HepG2 (cell line): ENCODE results near the gene COA5. TPM values are rescaled to one million over a fixed set of nuclear protein-coding genes. Genes with fewer than 3 reads are reported as not detected.
A peak's percentile ranks its signal among the peaks of the same experiment; 100 is the strongest.

Experiments used
- ARHGAP35 ChIP-seq: sonication (generic); formaldehyde crosslinking; IDR thresholded peaks from 2 replicates; pipeline ENCODE4 v1.9.0; 2022; ENCODE audit warnings: mild to moderate bottlenecking, inconsistent platforms, moderate library complexity, missing genetic modification reagents, borderline replicate concordance
- EP300 ChIP-seq, 3 experiments: sonication (generic) in 1 of 3; formaldehyde crosslinking in 1 of 3; IDR thresholded peaks; 2 replicates each; pipeline versions ENCODE4 v1.5.1 to v1.6.1; 2011 to 2020; ENCODE audit warnings: low read depth in 2 of 3, low read length in 2 of 3, borderline replicate concordance in 1 of 3, improper control_type of control experiment in 1 of 3, mild to moderate bottlenecking in 1 of 3, missing genetic modification reagents in 1 of 3, moderate library complexity in 1 of 3
- HOXA3 ChIP-seq: sonication (generic); formaldehyde crosslinking; IDR thresholded peaks from 2 replicates; pipeline ENCODE4 v1.5.0; 2020; ENCODE audit warnings: missing genetic modification reagents
- KAT8 ChIP-seq: IDR thresholded peaks from 2 replicates; pipeline ENCODE4 v1.6.1; 2016; ENCODE audit warnings: missing genetic modification reagents, missing compliant biosample characterization
- NKX3-1 ChIP-seq: sonication (generic); formaldehyde crosslinking; IDR thresholded peaks from 2 replicates; pipeline ENCODE4 v1.5.0; 2020; ENCODE audit warnings: missing genetic modification reagents
- PATZ1 ChIP-seq: sonication (generic); formaldehyde crosslinking; IDR thresholded peaks from 2 replicates; pipeline ENCODE4 v1.4.0; 2020; ENCODE audit warnings: missing genetic modification reagents
- PBX3 ChIP-seq: sonication (generic); formaldehyde crosslinking; IDR thresholded peaks from 2 replicates; pipeline ENCODE4 v1.8.1; 2023; ENCODE audit warnings: missing genetic modification reagents, inconsistent platforms, borderline replicate concordance
- SPEN ChIP-seq: sonication (generic); formaldehyde crosslinking; IDR thresholded peaks from 2 replicates; pipeline ENCODE4 v1.5.1; 2020; ENCODE audit warnings: low read depth, mild to moderate bottlenecking, missing genetic modification reagents
- polyA plus RNA-seq, 8 experiments: library from polyadenylated mRNA; depleted of rRNA in 3 of 8; stranded (reverse) in 7 of 8; unstranded in 1 of 8; fragments of >200 nt; fragmentation: Illumina TruSeq in 4 of 8; extraction: Trizol in 4 of 8; gene quantifications; 2 replicates each; pipeline versions ENCODE4 v1.2.1 to v1.2.3, GENCODE V29; 2011 to 2016; ENCODE audit warnings: low read depth in 4 of 8, missing spikeins in 1 of 8, mixed read lengths in 1 of 8; ENCODE audit not compliant: insufficient read depth in 1 of 8
- total RNA-seq, 5 experiments: library from RNA; depleted of rRNA; stranded (reverse); fragments of >200 nt; fragmentation: Illumina TruSeq; extraction: Trizol; gene quantifications; 2 replicates each; pipeline ENCODE4 v1.2.3, GENCODE V29; 2016; ENCODE audit warnings: low read depth in 1 of 5
- TF ChIP-seq, protein P1 (sequence below): sonication (generic); formaldehyde crosslinking; IDR thresholded peaks from 2 replicates; pipeline ENCODE4 v1.5.0; 2020; ENCODE audit warnings: mild to moderate bottlenecking, missing genetic modification reagents
- TF ChIP-seq, protein P2 (sequence below): sonication (generic); formaldehyde crosslinking; IDR thresholded peaks from 2 replicates; pipeline ENCODE4 v1.9.0; 2021; ENCODE audit warnings: missing genetic modification reagents, mild to moderate bottlenecking, borderline replicate concordance
- TF ChIP-seq, protein P3 (sequence below): sonication (generic); formaldehyde crosslinking; IDR thresholded peaks from 2 replicates; pipeline ENCODE4 v1.4.0; 2020; ENCODE audit warnings: missing genetic modification reagents
- TF ChIP-seq, protein P4 (sequence below): sonication (generic); formaldehyde crosslinking; IDR thresholded peaks from 2 replicates; pipeline ENCODE4 v1.4.0; 2020; ENCODE audit warnings: low read depth, missing genetic modification reagents

COA5 gene
- total and polyA plus RNA-seq, 2 of the 13 experiments (the other 11 are each of a cell fraction or from before 2014, with no cell fraction given) = 43.6 to 64.5 TPM

DNA sequence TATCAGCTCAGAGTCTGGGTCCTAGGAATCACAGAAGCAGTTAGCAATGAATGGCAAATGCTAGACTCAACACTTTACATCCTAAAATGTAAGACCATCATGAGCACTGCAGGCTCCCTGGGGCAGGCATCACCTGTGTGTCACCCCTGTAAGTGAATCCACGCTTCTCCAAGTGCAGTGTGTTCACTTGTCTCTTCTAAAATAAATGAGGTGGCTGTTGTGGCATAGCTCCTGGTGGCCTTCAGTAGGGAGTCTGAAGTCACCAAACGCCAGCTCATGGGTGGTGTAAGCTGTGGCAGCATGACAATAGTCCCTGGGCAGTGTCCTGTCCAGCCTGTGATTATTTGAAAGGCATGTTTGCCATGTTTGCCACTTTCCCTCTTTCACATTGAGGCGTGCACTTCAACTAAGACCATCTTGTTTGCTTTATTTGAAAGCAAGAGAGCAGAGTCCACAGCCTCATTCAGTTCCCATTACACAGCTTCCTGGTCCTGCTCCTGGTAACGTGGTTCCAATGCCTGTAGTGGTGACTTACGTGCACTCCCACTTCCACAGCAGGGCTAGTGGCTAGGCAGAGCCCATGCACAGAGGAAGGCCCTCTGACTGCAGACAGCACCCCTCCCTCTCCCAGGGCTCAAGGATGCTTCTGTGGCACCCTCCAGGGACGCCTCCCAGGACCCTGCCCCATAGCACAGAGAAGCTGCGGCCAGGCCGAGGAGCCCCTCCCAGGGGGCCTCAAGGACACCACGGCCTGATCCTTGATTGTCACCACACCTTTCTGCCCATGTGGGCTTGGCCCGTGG lies 24.3 kb downstream of the COA5 start (continued):
- TF ChIP-seq EP300 (IDR thresholded peaks at IDR 0.05; ENCODE audit: low read depth in 2 of 2, low read length in 2 of 2) (0 out of 4 replicates have a peak, but pooled peaks of 1 of the 2 experiments have one; percentile 57), EP300 (CRISPR knock-in tag; IDR thresholded peaks at IDR 0.05; ENCODE audit: borderline replicate concordance) (peak; percentile 55; the same call in 1 of the 2 replicates), PATZ1 (CRISPR knock-in tag) (peak; percentile 45; the same call in 1 of the 2 replicates), SPEN (CRISPR knock-in tag) (peak; percentile 71; the same call in 1 of the 2 replicates), HOXA3 (CRISPR knock-in tag) (peak; percentile 84), KAT8 (CRISPR knock-in tag) (peak; percentile 89), ARHGAP35 (CRISPR knock-in tag) (no peak), NKX3-1 (CRISPR knock-in tag) (no peak), PBX3 (CRISPR knock-in tag) (no peak)
- TF ChIP-seq, protein P1, sequence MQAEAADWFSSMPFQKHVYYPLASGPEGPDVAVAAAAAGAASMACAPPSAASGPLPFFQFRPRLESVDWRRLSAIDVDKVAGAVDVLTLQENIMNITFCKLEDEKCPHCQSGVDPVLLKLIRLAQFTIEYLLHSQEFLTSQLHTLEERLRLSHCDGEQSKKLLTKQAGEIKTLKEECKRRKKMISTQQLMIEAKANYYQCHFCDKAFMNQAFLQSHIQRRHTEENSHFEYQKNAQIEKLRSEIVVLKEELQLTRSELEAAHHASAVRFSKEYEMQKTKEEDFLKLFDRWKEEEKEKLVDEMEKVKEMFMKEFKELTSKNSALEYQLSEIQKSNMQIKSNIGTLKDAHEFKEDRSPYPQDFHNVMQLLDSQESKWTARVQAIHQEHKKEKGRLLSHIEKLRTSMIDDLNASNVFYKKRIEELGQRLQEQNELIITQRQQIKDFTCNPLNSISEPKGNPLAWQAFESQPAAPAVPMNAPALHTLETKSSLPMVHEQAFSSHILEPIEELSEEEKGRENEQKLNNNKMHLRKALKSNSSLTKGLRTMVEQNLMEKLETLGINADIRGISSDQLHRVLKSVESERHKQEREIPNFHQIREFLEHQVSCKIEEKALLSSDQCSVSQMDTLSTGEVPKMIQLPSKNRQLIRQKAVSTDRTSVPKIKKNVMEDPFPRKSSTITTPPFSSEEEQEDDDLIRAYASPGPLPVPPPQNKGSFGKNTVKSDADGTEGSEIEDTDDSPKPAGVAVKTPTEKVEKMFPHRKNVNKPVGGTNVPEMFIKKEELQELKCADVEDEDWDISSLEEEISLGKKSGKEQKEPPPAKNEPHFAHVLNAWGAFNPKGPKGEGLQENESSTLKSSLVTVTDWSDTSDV = 0 out of 2 replicates have a peak, but pooled peaks have one; percentile 39
- TF ChIP-seq, protein P2, sequence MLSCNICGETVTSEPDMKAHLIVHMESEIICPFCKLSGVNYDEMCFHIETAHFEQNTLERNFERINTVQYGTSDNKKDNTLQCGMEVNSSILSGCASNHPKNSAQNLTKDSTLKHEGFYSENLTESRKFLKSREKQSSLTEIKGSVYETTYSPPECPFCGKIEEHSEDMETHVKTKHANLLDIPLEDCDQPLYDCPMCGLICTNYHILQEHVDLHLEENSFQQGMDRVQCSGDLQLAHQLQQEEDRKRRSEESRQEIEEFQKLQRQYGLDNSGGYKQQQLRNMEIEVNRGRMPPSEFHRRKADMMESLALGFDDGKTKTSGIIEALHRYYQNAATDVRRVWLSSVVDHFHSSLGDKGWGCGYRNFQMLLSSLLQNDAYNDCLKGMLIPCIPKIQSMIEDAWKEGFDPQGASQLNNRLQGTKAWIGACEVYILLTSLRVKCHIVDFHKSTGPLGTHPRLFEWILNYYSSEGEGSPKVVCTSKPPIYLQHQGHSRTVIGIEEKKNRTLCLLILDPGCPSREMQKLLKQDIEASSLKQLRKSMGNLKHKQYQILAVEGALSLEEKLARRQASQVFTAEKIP = no peak
- TF ChIP-seq, protein P3, sequence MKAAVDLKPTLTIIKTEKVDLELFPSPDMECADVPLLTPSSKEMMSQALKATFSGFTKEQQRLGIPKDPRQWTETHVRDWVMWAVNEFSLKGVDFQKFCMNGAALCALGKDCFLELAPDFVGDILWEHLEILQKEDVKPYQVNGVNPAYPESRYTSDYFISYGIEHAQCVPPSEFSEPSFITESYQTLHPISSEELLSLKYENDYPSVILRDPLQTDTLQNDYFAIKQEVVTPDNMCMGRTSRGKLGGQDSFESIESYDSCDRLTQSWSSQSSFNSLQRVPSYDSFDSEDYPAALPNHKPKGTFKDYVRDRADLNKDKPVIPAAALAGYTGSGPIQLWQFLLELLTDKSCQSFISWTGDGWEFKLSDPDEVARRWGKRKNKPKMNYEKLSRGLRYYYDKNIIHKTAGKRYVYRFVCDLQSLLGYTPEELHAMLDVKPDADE (CRISPR knock-in tag) = no peak
- TF ChIP-seq, protein P4, sequence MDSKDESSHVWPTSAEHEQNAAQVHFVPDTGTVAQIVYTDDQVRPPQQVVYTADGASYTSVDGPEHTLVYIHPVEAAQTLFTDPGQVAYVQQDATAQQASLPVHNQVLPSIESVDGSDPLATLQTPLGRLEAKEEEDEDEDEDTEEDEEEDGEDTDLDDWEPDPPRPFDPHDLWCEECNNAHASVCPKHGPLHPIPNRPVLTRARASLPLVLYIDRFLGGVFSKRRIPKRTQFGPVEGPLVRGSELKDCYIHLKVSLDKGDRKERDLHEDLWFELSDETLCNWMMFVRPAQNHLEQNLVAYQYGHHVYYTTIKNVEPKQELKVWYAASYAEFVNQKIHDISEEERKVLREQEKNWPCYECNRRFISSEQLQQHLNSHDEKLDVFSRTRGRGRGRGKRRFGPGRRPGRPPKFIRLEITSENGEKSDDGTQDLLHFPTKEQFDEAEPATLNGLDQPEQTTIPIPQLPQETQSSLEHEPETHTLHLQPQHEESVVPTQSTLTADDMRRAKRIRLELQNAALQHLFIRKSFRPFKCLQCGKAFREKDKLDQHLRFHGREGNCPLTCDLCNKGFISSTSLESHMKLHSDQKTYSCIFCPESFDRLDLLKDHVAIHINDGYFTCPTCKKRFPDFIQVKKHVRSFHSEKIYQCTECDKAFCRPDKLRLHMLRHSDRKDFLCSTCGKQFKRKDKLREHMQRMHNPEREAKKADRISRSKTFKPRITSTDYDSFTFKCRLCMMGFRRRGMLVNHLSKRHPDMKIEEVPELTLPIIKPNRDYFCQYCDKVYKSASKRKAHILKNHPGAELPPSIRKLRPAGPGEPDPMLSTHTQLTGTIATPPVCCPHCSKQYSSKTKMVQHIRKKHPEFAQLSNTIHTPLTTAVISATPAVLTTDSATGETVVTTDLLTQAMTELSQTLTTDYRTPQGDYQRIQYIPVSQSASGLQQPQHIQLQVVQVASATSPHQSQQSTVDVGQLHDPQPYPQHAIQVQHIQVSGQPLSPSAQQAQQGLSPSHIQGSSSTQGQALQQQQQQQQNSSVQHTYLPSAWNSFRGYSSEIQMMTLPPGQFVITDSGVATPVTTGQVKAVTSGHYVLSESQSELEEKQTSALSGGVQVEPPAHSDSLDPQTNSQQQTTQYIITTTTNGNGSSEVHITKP = no peak
